ENCODE data around the gene CD5L. TPM values are rescaled to one million over a fixed set of nuclear protein-coding genes. Genes with fewer than 3 reads are reported as not detected.

CD5L gene
- not detected in 2 replicates for total RNA-seq

DNA sequence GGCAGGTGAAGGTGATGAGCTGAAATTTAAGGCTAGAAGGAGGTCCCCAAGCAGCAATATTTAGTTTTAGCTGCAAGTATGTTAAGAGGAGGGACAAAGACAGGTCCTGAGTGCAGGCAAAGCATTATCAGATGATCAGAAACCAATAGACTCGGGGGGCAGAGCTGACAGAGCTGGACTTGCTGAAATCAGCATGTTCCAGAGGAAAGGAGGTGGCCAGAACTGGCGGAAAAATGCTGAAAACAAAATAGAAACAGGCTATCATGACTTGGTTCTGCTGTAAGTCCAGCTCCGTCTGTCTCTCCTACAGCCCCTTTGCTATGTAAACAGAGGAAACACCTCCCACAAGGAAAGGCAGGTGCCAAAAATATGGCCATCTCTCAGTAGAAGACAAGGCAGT lies at the start of gene CD5L:
CD5L (minus strand) TSS at position 101 of the 400 bp plus-strand sequence. CDS start 107 bp downstream, outside the sequence.
- no peak for DNase-seq (ENCODE audit: low read depth)

DNA sequence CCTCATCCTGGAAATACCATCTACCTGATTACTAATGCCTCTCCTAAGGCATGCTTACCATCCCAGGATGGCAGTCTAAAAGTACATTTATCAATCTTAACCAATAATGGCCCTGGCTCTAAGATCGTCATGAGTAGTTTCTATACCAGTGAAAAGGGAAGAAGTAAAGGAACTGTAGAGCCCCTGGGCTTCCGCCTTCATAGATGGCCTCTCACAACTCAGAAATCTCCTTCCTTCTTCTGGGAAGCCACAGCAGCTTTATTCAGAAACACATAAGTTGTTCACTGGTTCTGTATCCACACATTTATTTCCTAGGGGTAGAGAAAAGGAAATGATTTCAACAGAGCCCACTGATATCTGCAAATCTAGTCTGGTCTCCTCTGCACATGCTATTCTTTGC lies 41.0 kb upstream of the CD5L start:
- no peak for DNase-seq (ENCODE audit: low read depth)

DNA sequence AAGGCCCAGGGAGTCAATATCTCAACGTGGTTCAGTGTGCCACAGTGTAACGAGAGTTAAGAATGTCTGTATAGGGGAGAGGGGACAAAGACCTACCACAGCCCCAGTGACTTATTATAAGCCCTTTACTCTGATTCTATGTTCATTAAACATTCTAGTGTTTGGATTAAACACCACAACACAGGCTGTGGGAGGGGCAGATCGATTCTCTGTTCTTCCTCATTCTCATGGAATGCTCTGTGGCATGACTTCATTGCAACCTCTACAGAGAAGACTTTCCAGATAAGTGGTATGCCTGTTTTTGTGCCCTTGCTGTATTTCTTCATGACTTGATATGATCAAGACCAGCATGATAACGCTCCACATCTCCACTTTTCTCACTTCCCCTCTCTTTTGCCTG lies 39.0 kb upstream of the CD5L start:
- peak; percentile 5 for DNase-seq (ENCODE audit: low read depth)

DNA sequence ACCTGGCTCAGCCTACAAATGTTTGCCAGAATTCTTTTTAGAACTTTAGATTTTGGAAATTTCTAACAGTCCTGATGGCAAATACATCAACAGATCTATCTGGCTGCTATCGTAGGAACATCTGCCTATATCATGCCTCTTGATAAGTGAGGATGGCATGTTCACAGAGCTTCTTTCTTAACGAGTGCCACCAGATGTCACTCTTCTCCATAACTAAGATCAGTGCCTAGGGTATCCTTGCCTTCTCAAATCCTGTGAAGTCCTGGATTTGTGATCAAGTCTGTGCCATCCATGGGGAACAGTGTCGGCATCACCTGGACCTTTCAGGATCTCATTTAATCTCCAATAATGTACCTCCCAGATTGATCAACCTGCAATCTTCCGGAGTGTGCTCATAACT lies 36.5 kb upstream of the CD5L start:
- DNase-seq (ENCODE audit: low read depth) = peak; percentile 73

DNA sequence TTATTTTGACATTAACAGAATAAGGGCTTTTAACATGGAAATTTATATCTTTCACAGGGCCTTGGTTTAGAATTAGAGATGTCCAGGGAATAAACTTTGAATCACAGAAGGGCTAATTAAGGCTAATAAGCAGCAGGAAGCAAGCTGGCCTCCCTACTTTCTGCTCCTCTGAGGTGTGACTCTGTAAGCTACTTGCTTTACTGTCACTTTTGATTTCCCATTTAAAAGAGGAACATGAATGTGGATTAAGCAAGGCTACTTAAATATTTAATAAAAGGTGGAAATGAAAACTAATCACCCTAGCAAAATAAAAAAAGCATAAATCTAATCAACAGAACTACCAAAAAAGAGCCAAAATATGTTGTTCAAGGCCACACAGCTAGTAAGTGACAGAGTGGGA lies 28.9 kb upstream of the CD5L start:
- DNase-seq (ENCODE audit: low read depth) = no peak

DNA sequence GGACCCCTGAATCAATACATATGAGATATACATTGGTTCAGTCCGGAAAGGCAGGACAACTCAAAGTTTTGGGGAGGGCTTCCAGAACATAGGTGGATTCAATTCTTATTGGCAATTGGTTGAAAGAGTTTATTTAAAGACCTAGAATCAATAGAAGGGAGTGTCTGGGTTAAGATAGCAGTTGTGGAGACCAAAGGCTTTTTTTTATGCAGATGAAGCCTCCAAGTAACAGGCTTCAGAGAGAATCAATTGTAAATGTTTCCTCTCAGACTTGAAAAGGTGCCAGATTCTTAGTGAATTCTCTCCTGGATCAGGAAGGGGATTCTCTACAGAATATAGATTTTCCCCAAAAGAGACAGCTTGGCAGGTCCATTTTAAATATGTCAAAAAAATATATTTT lies 27.0 kb upstream of the CD5L start:
- no peak for DNase-seq (ENCODE audit: low read depth)

DNA sequence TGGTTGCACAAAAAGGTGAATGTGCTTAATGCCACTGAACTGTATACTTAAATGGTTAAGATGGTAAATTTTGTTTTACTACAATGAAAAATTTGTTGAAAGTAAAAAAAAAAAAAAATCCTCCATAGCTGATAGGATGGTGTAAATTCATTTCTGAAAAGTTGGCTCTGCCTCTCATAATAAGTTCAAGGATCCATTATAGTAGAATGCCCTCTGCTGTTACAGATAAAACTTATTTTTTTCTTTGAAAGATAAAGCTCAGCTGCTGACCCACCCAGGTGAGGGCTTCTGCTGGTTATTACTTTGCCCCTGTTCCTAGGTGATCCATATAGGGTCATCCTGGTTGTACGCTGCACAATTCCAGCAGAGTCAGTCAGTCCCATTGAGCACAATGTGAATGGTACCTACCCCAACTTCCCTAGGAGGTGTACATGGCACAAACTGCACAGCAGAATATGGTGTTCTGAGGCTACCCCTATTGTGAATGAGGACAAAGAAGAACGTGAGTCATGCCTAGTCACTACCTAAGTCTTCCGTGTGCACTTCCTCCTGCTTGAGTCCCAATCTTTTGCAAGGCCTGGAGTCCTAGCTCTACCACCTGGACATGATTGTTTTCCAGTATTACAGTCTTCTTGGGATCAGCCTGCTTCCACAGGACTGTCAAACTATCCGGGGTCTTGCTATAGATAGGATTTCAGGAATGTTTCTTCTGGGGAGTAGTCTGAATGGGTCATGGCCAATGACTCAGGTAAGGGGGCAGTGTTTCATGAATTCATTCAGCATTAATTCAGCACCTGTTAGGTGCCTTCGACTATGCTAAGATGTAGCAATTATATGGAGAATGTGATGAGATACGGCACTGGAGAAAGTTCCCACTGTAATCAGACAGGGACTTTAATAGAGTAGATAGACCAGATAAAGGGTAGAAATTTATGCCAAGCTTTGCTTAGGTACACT lies 20.8 kb upstream of the CD5L start:
- DNase-seq (ENCODE audit: low read depth) = peak; percentile 47

DNA sequence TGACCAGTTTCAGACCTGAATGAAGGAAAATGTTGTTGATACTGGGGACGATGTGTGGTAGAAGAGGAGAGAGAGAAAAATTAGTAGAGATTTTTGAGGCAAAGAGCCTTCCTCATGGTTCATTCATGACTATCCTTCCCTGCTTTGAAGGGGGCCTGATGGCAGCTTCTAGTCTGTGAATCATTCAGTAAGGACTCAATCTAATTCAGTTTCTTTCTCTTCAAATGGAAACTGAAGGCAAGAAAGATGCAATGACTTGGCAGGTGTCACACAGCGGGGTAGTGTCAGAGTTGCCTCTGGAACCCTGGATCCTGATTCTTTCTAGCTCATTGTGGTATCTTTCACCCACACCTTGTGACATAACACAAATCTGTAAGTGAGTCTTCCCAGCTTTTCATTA lies 14.9 kb upstream of the CD5L start:
- no peak for DNase-seq (ENCODE audit: low read depth)

DNA sequence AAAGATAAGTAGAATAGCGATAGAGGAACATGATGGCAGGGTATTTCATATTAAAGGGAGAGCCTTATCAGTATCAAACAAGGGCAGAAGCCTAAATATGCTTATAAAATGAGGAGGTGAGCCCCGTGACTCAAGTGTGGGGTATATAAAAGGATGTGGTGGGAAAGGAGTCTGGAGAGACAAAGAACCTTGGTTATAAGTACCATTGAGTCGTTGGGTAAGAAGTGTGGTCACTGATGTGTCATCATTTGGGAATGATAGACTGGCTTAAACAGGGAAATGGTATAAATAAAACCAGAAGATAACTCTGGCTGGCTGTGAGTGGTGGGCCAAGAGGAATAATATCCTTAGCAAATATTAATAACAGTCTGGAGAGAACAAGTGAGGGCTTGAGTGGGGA lies 10.9 kb upstream of the CD5L start:
- peak; percentile 72 for DNase-seq (ENCODE audit: low read depth)

DNA sequence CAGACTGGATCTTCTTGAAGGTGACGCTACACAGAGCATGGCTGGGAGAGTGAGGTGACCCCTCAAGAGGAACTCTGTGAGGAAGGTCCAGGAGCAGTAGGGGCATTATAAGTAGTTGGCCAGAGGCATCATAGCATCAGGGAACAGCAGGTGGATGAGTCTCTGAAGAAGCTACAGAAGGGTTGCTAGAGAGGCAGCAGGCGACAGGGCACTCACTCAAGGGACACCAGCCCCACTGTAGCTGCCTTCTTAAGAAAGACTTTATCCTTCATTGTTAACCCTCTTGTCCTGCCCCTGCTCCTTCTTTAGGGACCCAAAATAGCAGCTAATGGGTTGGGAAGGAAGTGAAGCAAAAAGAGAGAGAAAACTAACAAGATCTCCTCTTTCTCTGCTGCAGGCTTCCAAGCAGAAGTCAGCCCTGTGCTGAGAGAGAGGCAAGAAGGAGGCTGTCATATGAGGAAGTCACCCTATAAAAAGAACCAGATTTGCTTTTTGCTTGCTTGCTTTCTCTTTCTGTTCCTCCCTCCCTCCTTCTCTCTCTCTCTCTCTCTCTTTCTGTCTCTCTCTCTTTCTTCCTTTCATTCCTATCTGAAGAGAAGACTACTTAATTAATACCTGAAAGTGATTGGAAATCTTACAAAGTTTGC lies 7.7 kb upstream of the CD5L start:
- no peak for DNase-seq (ENCODE audit: low read depth)

DNA sequence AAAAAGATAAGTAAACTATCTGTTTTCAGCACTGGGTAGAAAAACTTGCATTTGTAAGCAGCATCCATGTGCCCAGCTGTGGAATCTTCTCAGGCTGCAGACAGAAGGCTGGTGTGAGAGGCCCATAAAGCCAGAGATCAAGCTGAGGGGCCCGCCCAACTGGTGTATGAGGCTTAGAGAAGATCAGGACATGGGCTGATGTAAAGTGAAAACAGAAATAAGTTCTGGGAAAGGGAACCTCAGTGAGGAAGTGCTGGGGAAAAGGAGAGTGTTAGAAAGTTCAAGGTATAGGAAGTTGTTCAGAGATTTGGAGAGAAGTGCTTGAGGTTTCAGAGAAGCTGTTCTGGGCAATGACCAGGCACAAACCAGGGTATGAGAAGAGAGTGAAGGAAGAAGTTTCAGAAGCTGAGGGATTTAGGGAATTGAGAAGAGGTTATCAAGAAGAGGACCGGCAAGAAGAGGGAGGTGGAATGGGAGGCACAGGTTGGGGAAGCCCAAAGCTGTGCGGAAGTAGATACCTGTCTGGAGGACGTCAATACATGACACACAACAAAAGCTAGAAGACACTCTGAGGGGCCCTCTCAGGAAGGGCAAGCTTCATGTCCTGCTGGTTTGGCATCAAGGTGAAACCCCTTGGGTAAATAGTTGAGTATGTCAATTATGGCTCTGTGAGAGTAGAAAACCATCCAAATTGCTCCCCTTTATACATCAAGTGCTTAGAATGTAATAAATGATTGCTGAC lies 2.7 kb upstream of the CD5L start:
- no peak for DNase-seq (ENCODE audit: low read depth)

DNA sequence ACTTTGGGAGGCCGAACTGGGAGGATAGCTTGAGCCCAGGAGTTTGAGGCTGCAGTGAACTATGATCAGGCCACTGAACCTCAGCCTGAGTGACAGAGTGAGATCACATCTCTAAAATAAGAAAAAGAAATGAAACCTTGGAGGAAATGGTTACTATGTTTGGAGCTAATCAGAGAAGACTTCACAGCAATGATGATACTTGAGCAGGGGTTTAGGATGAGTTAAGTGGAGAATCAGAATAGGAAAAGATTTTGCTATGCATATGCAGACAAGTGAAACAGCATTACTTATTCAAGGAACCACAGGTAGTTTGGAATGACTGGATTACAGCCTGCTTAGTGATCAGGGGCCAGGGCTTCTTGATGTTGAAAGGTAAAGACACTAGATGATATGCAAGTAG lies 1.3 kb upstream of the CD5L start:
- no peak for DNase-seq (ENCODE audit: low read depth)

DNA sequence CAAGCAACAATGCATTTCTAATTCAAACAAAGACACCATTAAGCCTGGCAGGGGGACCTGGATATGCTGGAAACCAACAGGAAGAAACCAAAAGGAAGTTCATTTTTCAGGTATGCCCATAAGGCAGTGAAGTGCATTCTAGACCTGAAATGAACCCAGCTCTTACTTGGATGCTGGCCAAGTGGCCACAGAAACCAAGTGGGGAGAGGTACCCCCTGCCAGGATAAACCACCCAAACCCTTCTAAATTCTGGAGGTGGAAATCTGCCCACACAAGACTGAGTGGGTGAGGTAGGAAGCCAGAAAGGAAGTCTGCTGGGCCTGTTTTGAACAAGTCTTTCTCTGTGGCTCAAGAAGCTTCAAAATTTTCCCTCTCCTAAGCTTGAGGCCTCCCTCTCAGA lies 2.6 kb downstream of the CD5L start:
- DNase-seq (ENCODE audit: low read depth) = peak; percentile 9

DNA sequence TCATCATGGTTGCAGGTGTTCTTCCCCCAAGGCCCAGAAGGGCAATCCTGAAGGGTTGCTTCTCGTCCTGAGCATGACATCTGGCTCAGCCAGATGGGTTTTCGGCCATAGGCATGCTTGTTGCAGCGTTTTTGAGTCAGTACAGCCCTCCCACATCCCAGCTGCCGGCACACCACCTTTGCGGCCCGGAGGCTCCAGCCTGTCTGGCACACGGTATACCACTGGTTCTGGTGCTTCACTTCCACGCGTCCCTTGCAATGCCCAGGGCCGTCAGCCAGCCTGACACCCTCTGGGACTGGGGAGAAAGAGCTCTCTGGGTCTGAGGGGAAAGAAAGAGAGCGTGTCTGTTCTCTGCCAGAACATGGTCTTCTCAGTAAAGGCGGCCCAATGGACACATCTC lies 7.2 kb downstream of the CD5L start:
- DNase-seq (ENCODE audit: low read depth) = no peak

DNA sequence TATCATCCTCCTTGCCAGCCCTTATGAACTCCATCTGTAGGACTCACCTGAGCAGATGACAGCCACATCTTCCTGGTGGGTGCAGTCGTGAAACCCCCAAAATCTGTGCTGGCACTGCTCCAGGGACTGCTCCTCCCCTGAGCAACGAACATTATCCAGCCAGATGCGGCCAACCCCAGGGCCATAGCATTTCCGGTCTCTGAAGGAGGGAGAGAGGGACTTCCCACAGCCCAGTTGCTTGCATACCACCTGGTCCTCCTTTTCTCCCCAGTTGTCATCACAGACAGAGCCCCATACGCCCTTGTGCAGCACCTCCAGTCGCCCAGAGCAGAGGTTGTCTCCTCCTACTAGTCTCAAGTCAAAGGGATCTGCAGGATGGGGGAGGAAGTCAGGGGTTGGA lies 8.5 kb downstream of the CD5L start:
- no peak for DNase-seq (ENCODE audit: low read depth)

DNA sequence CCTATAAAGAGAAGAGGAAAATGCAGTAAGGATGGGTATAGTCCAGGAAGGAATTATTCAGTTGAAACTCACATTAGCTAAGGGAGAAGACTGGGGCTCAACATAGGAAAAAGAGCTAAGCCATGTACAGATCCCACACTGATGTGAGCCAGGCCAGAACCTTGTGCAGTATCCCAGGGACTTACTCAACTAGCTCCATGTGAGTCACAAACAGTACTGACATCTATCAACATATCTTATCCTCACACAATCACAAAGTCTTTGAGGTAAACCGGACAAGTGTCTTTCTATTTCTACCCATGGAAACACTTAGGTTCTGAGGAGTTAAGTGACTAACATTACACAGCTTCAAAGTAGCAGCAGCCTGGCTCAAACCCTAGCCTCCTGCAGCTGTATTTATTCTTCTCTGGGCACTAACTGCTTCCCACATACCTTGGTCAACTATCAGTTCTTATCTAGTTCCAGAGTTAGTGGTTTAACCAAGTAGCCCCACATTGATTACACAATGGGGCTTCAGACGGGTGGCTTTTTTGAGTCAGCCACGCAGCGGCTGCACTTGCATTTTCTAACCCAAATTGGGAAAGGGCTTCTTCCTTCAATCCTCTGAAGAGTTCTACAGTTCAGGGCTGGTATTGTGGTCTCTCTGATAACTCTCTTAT lies 9.5 kb downstream of the CD5L start:
- DNase-seq (ENCODE audit: low read depth) = no peak

DNA sequence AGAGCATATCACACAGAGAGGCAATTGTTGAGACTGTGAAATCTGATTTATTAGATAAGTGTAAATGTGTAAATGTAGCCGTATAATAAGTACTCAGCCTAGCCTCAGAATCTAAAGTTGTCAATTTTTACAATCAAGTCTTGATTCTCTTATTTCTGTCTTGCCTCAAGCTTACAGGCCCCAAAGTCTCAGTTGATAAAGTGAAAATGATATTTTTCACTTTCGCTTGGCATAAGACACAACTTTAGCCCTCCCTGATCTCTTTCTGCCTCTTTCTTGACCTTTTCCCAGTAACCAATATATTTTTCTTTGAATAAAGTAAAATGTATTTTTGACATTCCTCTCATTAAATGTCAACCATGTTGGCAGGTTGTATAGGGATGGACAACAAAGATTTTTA lies 10.7 kb downstream of the CD5L start:
- no peak for DNase-seq (ENCODE audit: low read depth)

DNA sequence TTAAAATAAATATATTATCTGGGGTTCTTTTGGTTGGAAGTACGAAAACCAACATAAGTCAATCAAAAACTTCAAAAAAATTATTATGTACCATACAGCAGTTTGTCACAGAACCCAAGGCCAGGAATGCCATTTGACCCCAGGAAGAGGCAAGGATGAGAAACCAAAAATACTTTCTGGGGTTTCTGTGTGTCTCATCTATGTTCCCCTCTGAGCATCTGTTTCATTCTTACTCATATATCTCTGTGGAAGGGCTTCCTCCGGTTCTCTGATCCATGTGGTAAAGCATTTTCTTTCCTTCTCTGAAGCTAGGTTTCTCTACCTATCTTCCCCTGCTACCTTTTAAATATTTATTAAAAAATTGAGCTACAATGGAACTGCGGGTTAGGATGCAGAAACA lies 11.9 kb downstream of the CD5L start:
- no peak for DNase-seq (ENCODE audit: low read depth)

DNA sequence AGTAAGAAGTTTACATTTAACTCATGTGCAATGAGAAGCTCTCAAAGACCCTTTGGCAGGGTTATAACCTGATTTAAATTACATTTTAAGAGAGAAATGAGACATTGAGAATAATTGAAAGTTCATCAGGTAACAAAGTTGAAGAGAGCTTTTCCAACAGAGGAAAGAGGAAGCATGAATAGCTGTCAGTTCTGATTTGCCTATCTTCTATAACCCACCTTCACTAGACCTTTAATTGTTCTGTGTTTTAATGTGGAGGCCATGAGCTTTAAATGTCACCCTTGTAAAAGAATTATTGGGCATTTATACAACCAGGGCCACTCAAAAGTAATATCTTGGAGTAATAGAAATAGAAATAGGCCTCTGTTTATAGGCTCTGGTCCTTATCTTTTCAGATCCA lies 12.4 kb downstream of the CD5L start:
- no peak for DNase-seq (ENCODE audit: low read depth)

DNA sequence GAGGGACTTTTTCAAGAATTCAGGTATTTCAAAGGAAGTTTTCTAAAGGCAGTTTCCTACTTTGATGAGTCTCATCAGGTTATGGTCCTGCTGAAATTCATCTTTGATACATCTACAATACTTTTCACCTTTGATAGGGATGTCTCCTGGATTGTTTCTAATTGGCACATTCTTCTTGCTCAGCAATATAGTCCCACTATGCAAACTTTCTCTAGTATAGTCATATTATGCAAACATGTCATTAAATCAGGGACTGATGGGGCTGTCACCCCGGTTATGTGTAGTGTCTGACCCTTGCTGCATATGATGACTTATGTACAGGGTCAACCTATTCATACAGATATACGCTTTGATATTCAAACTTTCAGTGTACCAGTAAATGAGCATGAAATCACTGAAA lies 21.3 kb downstream of the CD5L start:
- no peak for DNase-seq (ENCODE audit: low read depth)

DNA sequence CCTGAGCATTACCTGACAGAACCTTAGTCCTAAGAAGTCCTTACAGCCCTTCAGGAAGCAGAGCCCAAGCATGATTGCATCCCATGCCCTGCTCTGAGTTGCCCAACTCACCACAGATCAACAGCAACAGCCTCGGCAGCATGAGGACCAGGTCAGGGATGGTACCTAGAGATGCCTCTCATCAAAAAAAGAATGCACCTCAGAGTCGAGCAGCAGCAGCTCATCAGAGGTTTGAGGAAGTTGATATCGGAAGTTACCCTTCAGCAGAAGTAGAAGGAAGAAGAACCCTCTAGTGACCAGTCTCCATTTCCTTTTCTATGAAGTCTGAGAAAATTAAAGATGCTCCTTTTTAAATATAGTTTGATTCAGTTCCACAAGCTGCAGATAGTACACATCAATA lies 21.7 kb downstream of the CD5L start, which contains the start of gene FCRL1:
FCRL1 (minus strand) TSS at position 225 of the 400 bp plus-strand sequence; CDS start at position 142, 83 bp downstream.
- no peak for DNase-seq (ENCODE audit: low read depth)

DNA sequence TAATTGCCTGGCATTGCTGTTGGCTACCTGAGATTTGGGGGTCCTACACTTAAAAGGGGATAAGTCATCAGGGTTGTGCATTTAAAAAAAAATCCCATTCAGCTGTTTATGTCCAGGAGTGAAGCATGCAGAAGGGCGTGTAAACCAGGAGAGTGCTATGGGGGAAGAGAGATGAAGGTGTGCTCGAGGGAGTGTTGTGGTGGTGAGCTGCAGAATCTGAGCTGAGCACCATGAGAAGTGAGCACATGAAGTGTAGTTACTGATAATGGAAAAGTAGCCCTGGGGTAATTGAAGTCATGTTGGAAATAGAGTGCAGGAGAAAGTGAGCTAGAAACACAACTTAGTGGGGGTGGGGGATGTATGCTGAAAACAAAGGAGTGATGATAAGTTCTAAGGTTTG lies 22.4 kb downstream of the CD5L start:
- DNase-seq (ENCODE audit: low read depth) = no peak
